M059J (cell line): ENCODE data around the gene LBH. TPM values are rescaled to one million over a fixed set of nuclear protein-coding genes. Genes with fewer than 3 reads are reported as not detected.
A peak's percentile ranks its signal among the peaks of the same experiment; 100 is the strongest.

Experiments used
- DNase-seq: peaks from one replicate; pipeline ENCODE4 v3.0.0-alpha.2; 2012; ENCODE audit warnings: low read depth
- total RNA-seq: library from RNA; depleted of rRNA; stranded (reverse); fragments of >200 nt; shearing (Covaris generic); gene quantifications from 2 replicates; pipeline ENCODE4 v1.2.3, GENCODE V29; 2014; rRNA removed

LBH gene
- total RNA-seq: 31.8 and 38.9 TPM in 2 replicates

GRCh38 chr2:30231212-30231995 lies at the start of gene LBH:
LBH (plus strand) TSS chr2:30231534; CDS start chr2:30231739, 205 bp downstream.
- peak; percentile 72 for DNase-seq

GRCh38 chr2:30184035-30184434 lies 47.3 kb upstream of the LBH start:
- peak; percentile 18 for DNase-seq

- no peak for DNase-seq
These were observed 46.2 kb upstream of the LBH start for GRCh38 chr2:30185178-30185577.

- no peak for DNase-seq
These were observed 43.0 kb upstream of the LBH start for GRCh38 chr2:30188292-30188691.

GRCh38 chr2:30190637-30191036 lies 40.7 kb upstream of the LBH start:
- no peak for DNase-seq

- no peak for DNase-seq
These were observed 40.2 kb upstream of the LBH start for GRCh38 chr2:30191107-30191506.

- DNase-seq: no peak
These were observed 39.5 kb upstream of the LBH start for GRCh38 chr2:30191819-30192271.

- no peak for DNase-seq
These were observed 39.0 kb upstream of the LBH start for GRCh38 chr2:30192314-30192713.

GRCh38 chr2:30193104-30193681 lies 38.1 kb upstream of the LBH start:
- peak; percentile 9 for DNase-seq

- no peak for DNase-seq
These were observed 36.9 kb upstream of the LBH start for GRCh38 chr2:30194421-30194820.

GRCh38 chr2:30195016-30195415 lies 36.3 kb upstream of the LBH start:
- no peak for DNase-seq

- no peak for DNase-seq
These were observed 33.7 kb upstream of the LBH start for GRCh38 chr2:30197570-30198192.

GRCh38 chr2:30201990-30202389 lies 29.3 kb upstream of the LBH start:
- no peak for DNase-seq

- DNase-seq: no peak
These were observed 28.2 kb upstream of the LBH start for GRCh38 chr2:30203156-30203555.

- DNase-seq: no peak
These were observed 27.1 kb upstream of the LBH start for GRCh38 chr2:30204281-30204680.

- DNase-seq: no peak
These were observed 25.9 kb upstream of the LBH start for GRCh38 chr2:30205456-30205855.

GRCh38 chr2:30206461-30207430 lies 24.6 kb upstream of the LBH start:
- DNase-seq: no peak

GRCh38 chr2:30208453-30208852 lies 22.9 kb upstream of the LBH start:
- peak; percentile 66 for DNase-seq

- no peak for DNase-seq
These were observed 22.1 kb upstream of the LBH start for GRCh38 chr2:30209227-30209626.

GRCh38 chr2:30213326-30213725 lies 18.0 kb upstream of the LBH start:
- DNase-seq: no peak

- DNase-seq: no peak
These were observed 17.3 kb upstream of the LBH start for GRCh38 chr2:30213907-30214463.
